ENCODE measurements around the gene TMEM123.

Gene TMEM123

DNA sequence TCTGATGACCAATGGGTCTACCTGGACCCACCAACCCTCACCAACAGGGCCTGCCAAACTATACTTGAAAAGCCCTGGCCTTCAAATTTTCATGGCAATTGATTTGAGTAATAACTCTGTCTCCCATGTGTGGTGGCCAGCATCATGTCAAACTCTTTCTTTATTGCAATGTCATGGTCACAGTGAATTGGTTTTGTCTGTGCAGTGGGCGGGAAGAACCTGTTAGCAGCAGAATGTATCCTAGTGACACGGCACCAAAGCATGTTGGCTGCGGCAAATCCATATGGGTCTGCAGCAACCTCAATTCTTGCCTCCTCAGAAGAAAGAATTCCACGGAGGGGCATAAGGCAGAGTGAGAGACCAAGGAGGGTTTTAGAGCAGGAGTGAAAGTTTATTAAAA lies 19.6 kb upstream of the TMEM123 start:
- no peak for DNase-seq (ENCODE audit: low read depth in 3 of 3, low spot score in 1 of 3)

DNA sequence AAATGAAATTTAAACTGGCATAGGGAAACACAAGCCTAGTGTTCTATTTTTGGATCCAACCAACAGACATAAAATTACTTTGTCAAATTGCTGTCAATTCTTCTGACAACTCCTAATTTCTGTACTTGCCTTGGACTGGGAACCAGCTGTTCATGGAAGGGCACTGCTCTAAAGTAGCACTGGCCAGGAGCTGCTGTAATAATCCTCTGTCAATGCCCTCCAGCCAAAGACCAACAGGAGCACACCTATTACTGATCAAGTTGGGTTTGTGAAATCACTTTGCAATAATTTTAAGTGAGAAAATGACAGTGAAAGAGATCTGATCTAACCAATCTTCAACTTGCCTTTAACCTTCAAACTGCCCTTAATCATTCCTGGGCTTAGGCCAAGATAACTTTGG lies 18.9 kb upstream of the TMEM123 start:
- no peak for DNase-seq (ENCODE audit: low read depth in 3 of 3, low spot score in 1 of 3)

DNA sequence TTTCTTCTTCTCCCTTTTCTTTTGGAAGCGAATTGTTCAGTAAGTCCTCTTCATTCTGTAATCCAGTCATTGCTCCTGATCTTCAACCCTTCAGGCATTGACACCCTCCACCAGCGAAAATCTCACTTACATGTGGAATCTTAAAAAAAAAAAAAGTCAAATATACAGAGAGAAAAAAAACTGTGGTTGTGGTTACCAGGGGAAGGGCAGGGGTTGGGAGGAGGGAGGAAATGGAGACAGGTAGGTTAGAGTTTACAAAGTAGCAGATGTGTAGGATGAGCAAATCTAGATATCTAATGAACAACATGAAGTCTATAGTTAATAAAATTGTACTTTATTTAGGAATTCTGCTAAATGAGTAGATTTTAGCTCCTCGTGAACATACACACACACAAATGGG lies 17.7 kb upstream of the TMEM123 start:
- no peak for DNase-seq (ENCODE audit: low read depth in 3 of 3, low spot score in 1 of 3)

DNA sequence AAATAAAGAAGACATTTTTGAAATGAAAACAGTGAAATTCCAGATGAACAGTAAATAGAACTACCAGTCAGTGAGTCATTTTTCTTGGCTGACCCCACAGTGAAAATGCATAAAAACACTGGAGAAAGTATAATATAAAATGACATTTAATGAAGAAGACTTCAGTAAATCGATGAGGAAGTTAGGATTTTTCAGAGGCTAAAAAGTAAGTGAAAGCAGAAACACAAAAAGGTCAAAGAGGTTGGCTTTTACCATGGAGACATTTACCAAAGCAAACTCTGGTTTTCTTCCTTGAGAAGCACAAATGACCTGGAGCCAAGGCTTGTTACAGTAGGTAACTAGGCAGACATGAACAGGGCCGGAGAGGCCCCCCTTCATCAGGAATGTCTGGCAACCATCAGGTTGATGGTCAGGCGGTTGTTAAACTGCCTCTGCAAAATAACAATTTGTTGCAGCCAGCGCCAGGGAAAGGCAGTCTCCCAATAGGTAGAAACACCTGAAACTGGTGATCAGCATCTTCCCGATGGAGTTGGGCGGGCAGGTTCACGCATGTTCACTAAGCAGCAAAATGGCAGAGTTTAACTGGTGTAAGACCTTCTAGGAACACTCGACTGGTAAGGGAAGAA lies 16.7 kb upstream of the TMEM123 start:
- no peak for DNase-seq (ENCODE audit: low read depth in 3 of 3, low spot score in 1 of 3)

DNA sequence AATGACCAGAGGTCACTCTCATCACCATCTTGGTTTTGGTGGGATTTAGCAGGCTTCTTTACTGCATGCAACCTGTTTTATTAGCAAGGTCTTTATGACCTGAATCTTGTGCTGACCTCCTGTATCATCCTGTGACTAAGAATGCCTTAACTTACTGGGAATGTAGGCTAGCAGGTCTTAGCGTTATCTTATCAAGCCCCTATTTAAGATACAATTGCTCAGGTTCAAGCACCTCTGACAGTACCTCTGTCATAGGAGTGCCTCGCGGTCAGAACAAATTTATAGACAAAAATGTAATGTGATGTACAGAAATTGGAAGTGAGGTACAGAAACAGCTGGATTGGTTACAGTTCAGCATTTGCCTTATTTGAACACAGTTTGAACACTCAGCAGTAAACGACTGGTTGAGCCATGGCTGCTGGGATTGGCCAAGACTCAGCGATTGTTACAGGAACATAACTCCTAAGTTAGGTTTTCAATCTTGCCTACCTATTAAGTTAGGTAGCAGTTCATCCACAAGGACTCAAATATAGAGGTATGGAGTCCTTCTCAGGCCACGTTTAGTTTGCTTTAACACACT lies 16.1 kb upstream of the TMEM123 start:
- no peak for DNase-seq (ENCODE audit: low read depth in 3 of 3, low spot score in 1 of 3)

DNA sequence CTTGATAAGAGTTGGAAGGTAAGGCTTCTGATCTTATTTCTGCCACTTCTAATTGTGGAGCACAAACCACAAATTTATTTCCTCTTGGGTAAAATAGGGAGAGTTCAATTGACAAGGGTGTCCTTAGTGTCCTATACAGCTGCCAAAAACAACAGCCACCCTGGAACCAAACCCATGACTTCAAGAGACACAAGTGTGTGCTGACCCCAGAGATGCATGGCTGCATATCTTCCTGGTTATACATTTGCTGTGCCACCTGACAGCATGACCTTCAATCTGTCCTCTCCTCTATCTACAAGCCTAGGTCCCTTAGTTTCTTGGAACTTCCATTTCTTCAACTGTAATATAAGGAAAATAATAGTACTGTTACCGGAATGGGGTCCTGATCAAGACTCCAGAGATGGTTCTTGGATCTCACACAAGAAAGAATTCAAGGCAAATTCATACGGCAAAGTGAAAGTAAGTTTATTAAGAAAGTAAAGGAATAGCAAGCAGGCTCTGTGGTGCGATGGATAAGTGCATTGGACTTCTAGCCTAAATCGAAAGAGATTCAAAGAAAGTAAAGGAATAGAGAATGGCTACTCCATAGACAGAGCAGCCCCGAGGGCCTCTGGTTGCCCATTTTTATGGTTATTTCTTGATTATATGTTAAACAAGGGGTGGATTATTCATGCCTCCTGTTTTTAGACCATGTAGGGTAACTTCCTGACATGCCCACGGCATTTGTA lies 15.5 kb upstream of the TMEM123 start:
- DNase-seq (ENCODE audit: low read depth in 3 of 3, low spot score in 1 of 3), result no peak

DNA sequence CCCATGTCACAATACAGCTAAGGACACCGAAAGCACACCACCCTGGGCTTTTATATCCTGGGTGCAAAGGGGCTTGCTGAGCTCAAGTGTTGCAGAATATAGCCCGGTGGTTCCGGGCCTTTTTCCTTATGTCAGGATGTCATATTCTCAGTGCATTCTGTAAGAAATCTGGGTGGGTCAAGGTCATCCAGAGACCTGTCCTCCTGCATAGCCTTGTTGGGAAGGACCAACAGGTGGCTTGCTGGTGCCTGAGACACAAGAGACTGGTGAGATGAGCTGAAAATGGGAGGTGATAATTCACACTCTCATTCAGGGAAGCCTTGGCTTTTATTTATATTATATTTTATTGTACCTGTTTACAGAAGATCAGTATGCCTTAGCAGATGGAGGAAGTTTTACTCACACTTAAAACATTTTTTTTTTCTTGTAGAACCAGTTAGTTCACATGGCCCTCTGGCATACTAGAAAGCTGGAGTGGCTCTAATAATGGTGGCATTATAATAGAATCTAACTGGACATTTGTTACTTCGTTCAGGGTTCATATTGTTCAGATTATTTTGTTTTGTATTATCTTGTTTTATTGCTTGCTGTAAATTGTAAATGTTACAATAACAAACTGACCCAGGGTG lies 14.6 kb upstream of the TMEM123 start:
- DNase-seq (ENCODE audit: low read depth in 3 of 3, low spot score in 1 of 3), result no peak

DNA sequence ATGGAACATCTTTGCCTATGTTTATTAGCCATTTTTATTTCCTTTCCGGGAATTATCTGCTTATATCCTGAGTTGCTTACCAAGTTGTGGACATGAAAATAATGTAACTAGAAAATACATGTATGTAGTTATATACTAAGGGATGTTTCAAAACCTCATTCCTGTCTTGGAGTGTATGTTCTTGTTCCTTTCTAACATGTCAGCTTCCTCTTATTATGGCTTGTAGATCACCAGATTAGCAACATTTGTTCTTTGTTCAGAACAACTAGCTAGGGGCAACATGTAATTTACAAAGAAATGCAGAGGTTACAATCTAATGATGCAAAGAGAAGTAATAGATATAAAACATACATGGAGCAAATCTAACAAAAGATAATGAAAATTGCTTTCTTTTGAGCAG lies 13.1 kb upstream of the TMEM123 start:
- no peak for DNase-seq (ENCODE audit: low read depth in 3 of 3, low spot score in 1 of 3)

DNA sequence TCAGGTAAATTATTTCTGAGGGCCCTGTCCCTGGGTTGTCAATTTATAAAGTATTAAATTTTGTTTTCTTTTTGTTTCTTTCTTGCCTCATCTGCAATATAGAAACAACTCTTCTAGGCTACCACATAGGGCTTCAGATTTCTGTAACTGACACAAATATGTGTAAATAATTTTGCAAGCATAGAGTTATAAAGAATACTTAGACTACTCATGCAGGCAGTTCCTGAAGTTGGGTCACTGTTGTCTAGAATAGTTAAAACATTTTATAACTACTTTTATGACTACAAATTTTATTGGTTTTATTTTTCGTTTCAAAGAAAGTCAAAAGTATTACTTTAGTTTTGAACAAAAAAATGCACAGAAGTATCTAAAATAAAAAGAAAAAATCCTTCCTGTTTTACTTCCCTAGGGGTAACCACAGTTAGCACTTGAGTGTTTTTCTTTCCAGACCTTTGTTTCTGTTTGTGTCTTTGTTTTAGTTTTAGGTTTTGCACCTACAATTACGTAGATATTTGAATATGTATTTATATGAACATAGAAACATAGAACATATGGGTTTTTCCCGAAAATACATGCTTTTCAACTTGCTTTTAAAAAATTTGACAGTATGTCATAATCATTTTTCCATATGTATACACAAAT lies 12.4 kb upstream of the TMEM123 start:
- DNase-seq (ENCODE audit: low read depth in 3 of 3, low spot score in 1 of 3), result no peak

DNA sequence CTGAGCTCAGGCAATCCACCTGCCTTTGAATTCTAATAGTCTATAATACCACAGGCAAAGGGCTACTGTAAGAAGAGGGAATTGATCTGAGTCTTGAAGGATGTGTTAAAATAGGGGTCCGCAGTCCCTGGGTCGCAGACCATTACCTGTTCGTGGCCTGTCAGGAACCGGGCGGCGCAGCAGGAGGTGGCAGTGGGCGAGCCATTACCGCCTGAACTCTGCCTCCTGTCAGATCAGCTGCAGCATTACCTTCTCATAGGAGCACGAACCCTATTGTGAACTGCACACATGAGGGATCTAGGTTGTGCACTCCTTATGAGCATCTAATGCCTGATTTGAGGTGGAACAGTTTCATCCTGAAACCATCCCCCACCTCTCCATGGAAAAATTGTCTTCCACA lies 11.5 kb upstream of the TMEM123 start:
- no peak for DNase-seq (ENCODE audit: low read depth in 3 of 3, low spot score in 1 of 3)

DNA sequence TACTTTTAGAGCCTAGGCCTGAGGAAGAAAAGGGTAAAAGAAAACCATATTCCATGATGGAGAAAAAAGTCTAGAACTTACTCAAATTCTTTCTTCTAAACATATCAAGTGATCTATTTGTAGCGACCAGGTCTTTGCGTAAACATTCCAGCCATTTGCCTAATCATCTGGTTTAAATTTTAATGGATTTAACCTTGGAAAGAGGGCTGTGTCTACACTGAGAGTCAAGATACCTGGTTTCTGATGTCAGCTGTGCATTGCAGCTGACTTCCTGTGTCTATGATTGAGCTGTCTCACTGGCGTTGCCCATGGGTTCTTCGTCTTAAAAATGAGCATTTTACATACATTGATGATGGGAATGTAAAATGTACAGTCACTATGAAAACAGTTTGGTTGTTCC lies 10.0 kb upstream of the TMEM123 start:
- DNase-seq (ENCODE audit: low read depth in 3 of 3, low spot score in 1 of 3), result no peak

DNA sequence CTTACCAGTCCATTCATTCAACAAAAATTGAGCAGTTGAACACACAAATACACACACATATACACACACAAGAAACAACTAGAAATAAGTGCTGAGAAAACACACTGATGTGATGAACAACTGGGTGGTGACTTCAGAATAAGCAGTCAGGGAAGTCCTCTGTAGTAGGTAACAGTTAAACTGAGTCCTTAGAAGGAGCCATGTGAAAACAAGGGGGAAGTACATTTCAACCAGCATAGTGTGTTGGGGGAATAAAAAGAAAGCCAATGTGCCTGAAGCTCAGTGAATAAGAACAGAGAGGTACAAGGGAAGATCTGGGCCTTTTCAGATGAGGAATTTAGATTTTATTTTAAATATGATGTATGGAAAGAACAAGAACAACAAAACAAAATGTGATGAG lies 6.8 kb upstream of the TMEM123 start:
- DNase-seq (ENCODE audit: low read depth in 3 of 3, low spot score in 1 of 3), result no peak

DNA sequence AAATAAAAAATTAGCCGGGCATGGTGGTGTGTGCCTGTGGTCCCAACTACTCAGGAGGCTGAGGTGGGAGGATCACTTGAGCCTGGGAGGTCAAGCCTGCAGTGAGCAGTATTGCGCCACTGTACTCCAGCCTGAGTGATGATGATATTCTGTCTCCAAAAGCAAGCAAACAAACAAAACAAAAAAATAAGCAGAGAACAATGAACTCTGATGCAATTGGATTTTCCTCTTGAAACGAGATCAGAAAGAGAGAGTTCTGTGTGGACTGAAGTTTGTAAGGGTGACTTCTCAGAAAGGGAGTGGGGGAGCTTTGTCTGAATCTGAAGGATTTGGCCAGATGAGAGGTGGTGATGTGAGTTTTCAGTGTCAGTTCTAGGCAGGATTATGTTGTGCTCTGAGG lies 6.0 kb upstream of the TMEM123 start:
- no peak for DNase-seq (ENCODE audit: low read depth in 3 of 3, low spot score in 1 of 3)

DNA sequence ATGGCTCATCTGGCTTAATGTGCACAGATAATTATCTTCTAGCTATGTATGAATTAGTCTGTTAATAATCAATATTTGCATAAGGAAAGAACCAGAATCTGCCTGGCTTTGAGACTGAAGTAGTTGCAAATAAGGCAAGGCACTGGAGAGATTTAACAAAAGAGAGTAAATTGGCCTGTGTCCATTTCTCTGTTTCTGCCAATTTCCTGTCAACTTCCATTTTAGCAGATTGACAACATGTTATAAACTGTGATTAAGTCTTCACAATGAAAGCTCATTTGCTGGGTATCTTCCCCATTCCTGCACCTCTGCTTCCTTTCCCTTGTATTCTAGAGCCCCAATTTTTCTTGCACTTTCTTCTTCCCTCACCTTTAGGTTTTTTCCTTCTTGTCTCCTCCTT lies 5.3 kb upstream of the TMEM123 start:
- DNase-seq (ENCODE audit: low read depth in 3 of 3, low spot score in 1 of 3), result no peak

DNA sequence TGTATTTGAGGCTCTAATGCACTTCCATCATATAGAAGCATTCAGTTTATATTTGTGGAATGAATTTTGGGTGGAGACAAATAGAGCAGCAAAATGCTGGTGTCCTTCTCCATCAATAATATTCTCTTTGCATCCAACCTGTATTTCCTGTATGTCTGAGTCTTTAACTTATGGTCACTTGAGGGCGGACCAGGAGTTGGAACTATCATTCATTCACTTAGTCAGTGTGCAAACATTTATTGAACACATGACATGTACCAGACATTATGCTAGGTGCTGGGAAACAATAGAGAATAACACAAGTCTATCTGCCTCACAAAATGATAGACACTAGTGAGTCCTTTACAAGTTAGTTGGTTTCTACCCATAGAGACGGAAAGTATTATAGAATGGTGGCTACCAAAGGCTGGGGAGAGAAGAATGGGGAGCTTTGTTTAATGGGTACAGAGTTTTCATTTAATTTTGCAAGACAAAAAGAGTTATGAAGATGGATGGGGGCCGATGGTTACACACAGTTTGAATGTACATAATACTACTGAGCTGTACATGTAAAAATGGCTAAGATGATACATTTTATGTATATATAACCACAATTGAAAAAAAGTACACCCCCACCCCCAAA lies 4.6 kb upstream of the TMEM123 start:
- no peak for DNase-seq (ENCODE audit: low read depth in 3 of 3, low spot score in 1 of 3)

DNA sequence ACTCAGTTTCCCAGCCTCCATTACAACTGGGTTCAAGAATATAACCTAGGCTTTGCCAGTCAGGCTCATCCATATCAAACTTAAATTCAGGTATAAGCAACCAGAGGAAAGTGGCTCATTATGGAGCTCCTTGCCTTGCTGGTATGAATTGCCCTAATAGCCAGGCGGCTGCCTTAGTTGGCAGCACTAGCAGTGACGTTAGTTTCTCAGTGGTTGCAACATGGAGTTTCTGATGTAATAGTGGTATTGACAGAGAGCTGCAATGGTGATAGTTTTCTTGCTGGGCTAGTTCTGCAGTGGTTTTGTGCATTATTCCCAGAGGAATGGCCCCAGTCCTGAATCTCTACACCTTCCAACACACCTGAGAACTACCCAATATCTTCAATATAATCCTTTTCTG lies 3.8 kb upstream of the TMEM123 start:
- DNase-seq (ENCODE audit: low read depth in 3 of 3, low spot score in 1 of 3), result no peak

DNA sequence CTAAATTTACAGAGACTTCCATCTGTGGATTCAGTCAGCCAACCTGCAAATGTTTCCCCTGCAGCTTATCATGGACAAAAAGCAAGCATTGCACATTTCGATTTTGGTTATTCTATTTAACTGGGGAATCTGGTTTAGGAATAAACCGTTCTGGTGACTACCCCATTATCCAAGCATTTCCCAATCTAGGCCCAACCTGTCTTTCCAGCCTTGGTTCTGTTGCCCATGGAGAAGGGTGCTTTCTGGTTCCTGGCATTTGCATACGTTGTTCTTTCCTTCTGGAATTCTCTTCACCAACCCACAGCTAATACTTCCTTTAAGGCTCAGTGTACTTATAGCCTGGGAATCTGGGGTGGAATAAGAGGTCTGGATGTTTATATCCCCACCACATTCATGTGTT lies 1.4 kb upstream of the TMEM123 start:
- no peak for DNase-seq (ENCODE audit: low read depth in 3 of 3, low spot score in 1 of 3)

DNA sequence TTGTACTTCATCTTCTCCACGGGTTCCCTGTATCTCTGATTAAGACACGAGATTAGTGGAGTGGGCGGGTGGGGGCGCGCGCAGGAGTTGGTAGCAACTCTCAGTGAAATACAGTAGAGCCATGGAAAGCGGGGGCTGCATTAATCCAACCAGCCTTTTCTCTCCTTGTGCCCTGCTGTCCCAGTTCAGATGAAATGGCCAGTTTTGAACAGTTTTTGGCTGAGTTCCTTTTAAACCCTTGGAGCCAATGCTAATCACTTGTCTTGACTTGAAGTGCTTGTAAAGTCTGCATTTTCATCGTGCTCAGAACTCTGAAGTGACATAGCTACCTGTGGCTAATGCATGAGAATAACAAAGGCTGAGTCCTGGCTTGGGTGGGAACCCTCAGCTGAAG lies 734 bp upstream of the TMEM123 start:
- peak in 1 of 3 donors; percentile 24 for DNase-seq (ENCODE audit: low read depth in 3 of 3, low spot score in 1 of 3)

DNA sequence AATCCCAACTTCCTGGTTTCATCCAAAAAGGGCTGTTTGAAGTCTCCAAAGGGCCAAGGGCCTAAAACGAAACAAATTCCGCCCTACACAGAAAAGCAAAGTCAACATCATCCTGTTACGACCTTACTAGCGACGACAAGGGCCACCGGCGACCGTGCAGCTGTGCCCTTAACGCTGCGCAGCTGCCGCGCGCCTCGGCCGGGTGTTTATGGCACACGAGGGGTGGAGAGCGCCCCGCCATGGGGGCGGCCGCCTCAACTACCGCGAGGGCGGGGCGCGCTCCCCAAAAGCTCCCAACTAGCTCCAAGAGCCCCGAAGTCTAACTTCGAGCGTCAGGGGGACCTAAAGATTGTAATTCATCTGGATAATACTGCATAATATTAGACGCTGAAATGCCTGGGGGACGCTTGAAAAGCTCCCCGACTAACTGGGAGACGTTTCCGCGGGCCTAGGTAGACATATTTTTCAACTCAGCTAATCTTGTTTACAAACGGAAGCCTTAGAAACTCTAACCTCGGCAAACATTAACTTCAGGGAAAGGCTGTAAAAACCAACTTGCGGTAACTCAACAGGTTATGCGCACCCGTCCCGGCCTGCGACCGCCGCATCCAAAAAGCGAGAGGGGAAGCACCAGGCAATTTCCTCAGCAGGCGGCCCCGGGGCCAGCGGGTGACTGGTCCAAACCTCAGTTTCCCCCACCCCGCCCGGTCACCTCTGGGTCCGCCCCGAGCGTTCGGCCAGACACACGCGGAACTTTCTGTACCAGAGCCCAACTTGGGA lies 694 bp downstream of the TMEM123 start:
- peak; percentile 45 to 60 (median 54) for DNase-seq (ENCODE audit: low read depth in 3 of 3, low spot score in 1 of 3)

DNA sequence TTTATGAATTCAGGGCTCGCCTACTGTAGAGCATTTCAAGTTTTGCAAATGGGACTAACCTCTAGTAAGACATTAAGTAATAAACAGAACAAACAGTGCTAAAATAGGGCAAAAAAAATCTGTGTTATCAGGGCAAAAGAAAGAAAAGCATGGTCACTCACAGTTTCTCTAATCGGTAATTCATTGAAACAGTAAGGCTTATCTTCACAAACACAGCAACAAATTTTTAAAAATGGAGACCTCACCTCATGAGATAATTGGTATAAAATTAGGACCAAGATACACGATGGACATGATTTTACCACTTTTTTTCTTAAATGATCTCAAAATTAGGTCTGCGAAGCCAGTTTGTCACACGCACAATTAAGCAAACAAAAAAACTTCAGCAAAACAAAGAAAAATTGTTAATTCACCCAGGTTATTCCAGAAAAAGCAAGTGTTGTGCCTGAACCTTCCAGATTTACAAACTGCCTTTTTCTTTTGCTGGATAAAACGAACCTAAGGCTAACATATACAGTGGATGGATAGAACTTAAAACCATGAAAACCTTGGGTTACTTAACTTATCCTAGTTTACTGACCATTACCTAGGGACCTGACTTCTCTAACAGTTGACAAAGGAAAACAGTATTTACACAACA lies 1.4 kb downstream of the TMEM123 start:
- DNase-seq (ENCODE audit: low read depth in 3 of 3, low spot score in 1 of 3), result no peak

Data from stimulated activated CD4-positive, alpha-beta T cell treated with anti-CD3 and anti-CD28 coated beads, TNF-alpha, amount 100 ng/mL, for 1 hour (primary cell).